ENCODE measurements around the gene CAPN8. TPM values are rescaled to one million over a fixed set of nuclear protein-coding genes. Genes with fewer than 3 reads are reported as not detected.
A peak's percentile ranks its signal among the peaks of the same experiment; 100 is the strongest.

CAPN8 gene
- total RNA-seq, 1 donor from 2014 or later, result 0.63 TPM

DNA sequence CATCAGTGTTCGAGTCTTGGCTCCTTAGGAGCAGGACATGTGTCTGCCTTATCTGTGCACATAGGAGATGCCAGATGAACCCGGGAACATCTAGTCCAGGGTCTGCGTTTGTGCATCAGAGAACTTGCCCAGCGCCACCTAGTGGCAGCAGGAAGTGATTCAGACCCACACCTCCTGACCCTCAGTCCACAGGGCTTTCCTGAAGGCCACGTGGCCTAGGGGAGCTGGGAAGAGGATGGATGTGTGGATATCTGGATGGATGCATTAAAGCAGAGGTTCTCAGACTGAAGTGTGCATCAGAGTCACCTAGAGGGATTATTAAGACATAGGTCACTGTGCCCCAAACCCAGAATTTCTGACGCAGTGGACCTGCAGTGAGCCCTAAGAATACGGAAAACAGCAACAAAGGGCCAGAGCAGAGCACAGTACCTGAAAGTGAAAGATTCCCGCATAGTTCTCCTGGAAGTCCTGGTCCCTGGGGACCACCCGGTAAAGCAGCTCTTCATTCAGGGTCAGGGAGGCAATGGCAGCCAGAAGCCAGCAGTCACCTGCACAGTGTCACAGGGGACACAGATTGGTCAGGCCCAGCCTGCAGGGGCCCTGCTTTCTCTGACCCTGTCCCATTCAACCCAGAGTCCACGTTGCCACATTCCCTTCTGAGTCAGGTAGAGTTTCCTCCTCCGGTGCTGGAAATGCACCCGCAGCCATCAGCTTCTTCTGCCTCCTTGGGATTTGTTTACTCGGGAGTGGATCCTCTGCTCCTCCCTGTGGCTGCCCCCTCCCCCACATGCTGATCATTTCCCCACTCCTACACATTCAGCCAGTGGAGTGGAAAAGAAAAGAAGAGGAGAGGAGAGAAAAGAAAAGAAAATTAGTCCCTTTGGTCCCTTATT, 37.0 kb downstream of the CAPN8 start:
- Mint-ChIP-seq H3K4me1 (no peaks in the 10 kb centered on the region), H3K27ac (no peak overlapping the region), H3K27me3 (ENCODE audit: low read depth) (peaks cover 11% of the 10 kb centered on the region), H3K4me3 (no peak overlapping the region), H3K9me3 (no peaks in the 10 kb centered on the region), H3K36me3 (no peaks in the 10 kb centered on the region)
- peak; percentile 39 to 53 for DNase-seq (ENCODE audit: low spot score in 2 of 2, unreplicated experiment in 2 of 2)
- TF ChIP-seq, protein P1, sequence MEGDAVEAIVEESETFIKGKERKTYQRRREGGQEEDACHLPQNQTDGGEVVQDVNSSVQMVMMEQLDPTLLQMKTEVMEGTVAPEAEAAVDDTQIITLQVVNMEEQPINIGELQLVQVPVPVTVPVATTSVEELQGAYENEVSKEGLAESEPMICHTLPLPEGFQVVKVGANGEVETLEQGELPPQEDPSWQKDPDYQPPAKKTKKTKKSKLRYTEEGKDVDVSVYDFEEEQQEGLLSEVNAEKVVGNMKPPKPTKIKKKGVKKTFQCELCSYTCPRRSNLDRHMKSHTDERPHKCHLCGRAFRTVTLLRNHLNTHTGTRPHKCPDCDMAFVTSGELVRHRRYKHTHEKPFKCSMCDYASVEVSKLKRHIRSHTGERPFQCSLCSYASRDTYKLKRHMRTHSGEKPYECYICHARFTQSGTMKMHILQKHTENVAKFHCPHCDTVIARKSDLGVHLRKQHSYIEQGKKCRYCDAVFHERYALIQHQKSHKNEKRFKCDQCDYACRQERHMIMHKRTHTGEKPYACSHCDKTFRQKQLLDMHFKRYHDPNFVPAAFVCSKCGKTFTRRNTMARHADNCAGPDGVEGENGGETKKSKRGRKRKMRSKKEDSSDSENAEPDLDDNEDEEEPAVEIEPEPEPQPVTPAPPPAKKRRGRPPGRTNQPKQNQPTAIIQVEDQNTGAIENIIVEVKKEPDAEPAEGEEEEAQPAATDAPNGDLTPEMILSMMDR (IDR thresholded peaks at IDR 0.05; ENCODE audit: unreplicated experiment), result peak; percentile 77

DNA sequence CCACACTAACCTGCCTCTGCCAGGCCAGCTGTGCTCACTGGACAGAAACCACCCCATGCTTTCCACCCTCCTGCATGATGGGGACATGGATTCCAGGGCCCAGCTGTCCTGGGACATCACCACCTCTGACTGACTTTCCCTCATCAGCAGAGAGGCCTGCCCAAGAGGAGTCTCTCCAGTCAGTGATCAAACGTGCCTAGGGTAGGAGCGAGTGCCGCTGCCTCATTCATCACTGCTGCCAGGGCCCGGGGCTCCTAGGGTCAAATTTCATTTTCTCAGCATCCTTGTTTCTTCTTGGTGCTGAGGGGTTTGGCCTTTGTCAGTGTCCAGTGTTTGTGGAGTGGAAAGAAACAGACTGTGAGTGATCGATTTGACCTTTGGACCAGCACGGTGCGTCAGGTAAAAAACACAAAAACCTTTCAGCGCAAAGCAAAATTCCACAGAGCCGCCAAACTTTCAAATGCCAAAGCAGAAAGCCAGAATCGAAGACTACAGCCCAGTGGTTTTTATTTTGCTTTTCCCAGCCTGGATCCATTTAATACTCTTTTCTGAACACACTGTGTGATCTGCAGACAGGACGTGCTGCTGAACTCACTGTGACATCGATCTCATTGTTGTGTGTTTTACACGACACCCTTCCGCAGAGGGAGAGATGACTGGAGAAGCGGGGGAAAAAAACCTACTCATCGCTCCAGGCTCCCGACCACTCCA, 43.2 kb downstream of the CAPN8 start:
- Mint-ChIP-seq H3K36me3 (no peaks in the 10 kb centered on the region), H3K27me3 (ENCODE audit: low read depth) (no peaks in the 10 kb centered on the region), H3K27ac (no peak overlapping the region), H3K4me1 (peaks cover 15% of the 10 kb centered on the region), H3K4me3 (no peak overlapping the region), H3K9me3 (no peaks in the 10 kb centered on the region)
- DNase-seq (ENCODE audit: low spot score in 2 of 2, unreplicated experiment in 2 of 2), result no peak
- TF ChIP-seq, protein P1 (IDR thresholded peaks at IDR 0.05; ENCODE audit: unreplicated experiment), result no peak

GRCh38 chr1:223621312-223621734, 44.2 kb downstream of the CAPN8 start:
- TF ChIP-seq, protein P1 (IDR thresholded peaks at IDR 0.05; ENCODE audit: unreplicated experiment), result no peak
- Mint-ChIP-seq H3K9me3 (no peaks in the 10 kb centered on the region), H3K27ac (no peak overlapping the region), H3K36me3 (no peaks in the 10 kb centered on the region), H3K4me3 (no peak overlapping the region), H3K4me1 (peaks cover 15% of the 10 kb centered on the region), H3K27me3 (ENCODE audit: low read depth) (no peaks in the 10 kb centered on the region)
- no peak for DNase-seq (ENCODE audit: low spot score in 2 of 2, unreplicated experiment in 2 of 2)

- TF ChIP-seq, protein P1 (IDR thresholded peaks at IDR 0.05; ENCODE audit: unreplicated experiment), result no peak
- DNase-seq (ENCODE audit: low spot score in 2 of 2, unreplicated experiment in 2 of 2), result no peak
- Mint-ChIP-seq H3K27ac (no peak overlapping the region), H3K27me3 (ENCODE audit: low read depth) (no peaks in the 10 kb centered on the region), H3K4me1 (peaks cover 15% of the 10 kb centered on the region), H3K36me3 (no peaks in the 10 kb centered on the region), H3K9me3 (no peaks in the 10 kb centered on the region), H3K4me3 (no peak overlapping the region)
These were observed 45.1 kb downstream of the CAPN8 start for GRCh38 chr1:223620297-223620897.

DNA sequence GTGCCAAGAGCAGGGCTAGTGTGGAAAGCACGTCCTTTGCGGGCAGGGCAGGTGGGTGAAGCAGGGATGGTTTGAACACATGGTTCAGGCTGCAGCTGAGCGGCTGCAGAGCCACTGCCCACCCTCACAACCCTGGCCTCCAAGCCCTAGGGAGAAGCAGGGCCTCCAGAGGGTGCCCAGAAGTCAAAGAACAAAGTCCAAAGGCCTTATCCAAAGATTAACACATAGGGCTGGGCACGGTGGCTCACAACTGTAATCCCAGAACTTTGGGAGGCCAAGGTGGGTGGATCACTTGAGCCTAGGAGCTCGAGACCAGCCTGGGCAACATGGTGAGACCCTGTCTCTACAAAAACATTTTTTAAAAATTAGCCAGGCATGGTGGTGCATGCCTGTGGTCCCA, 46.8 kb downstream of the CAPN8 start:
- TF ChIP-seq, protein P1 (IDR thresholded peaks at IDR 0.05; ENCODE audit: unreplicated experiment), result no peak
- no peak overlapping the region for H3K27ac Mint-ChIP-seq
- H3K36me3 Mint-ChIP-seq, result no peaks in the 10 kb centered on the region
- no peak for DNase-seq (ENCODE audit: low spot score in 2 of 2, unreplicated experiment in 2 of 2)
- peaks cover 15% of the 10 kb centered on the region for H3K4me1 Mint-ChIP-seq
- H3K4me3 Mint-ChIP-seq, result no peak overlapping the region
- no peaks in the 10 kb centered on the region for H3K27me3 Mint-ChIP-seq (ENCODE audit: low read depth)
- H3K9me3 Mint-ChIP-seq, result no peaks in the 10 kb centered on the region
